ENCODE data around the gene ADD1.

GRCh38 chr4:2865196-2865780 lies 21.6 kb downstream of the ADD1 start:
- TF ChIP-seq RAD21 (IDR thresholded peaks at IDR 0.05) (no peak), SP1 (IDR thresholded peaks at IDR 0.05) (no peak)
